AG10803 (cell line): ENCODE data around the gene INF2.
"Not testable (repeated sequence)": the region's sequence is repeated elsewhere in the genome, so short reads cannot be mapped to it uniquely, and the experiment has no call there.

Experiments used
- DNase-seq: peaks from one replicate; pipeline ENCODE4 v3.0.0; 2010; ENCODE audit warnings: low read depth
- H3K4me3 ChIP-seq: 2 replicates; pipeline ENCODE4 v1.5.1; 2011; ENCODE audit warnings: mild to moderate bottlenecking, low read length, control low read depth
- CTCF ChIP-seq: conservative IDR thresholded peaks from 2 replicates; pipeline ENCODE4 v1.5.1; 2011; ENCODE audit warnings: mild to moderate bottlenecking, low read length, control low read depth, inconsistent platforms

INF2 gene

GRCh38 chr14:104664588-104664987 lies 24.8 kb upstream of the INF2 start:
- TF ChIP-seq CTCF = no peak
- DNase-seq = no peak
- H3K4me3 ChIP-seq = no peak overlapping the region

GRCh38 chr14:104665114-104665656 lies 24.2 kb upstream of the INF2 start:
- no peak for DNase-seq
- TF ChIP-seq CTCF = no peak
- no peak overlapping the region for H3K4me3 ChIP-seq

GRCh38 chr14:104665657-104666522 lies 23.5 kb upstream of the INF2 start:
- no peak for DNase-seq
- no peak overlapping the region for H3K4me3 ChIP-seq
- TF ChIP-seq CTCF = peak; percentile 29

- H3K4me3 ChIP-seq, DNase-seq: not testable (repeated sequence)
Observed at GRCh38 chr14:104666523-104666895, 22.9 kb upstream of the INF2 start.

- no peak for DNase-seq
- TF ChIP-seq CTCF = no peak
- no peak overlapping the region for H3K4me3 ChIP-seq
Observed at GRCh38 chr14:104666981-104667380, 22.4 kb upstream of the INF2 start.

GRCh38 chr14:104669697-104670096 lies 19.7 kb upstream of the INF2 start:
- no peak overlapping the region for H3K4me3 ChIP-seq
- DNase-seq = no peak
- TF ChIP-seq CTCF = no peak

GRCh38 chr14:104671330-104671977 lies 18.0 kb upstream of the INF2 start:
- H3K4me3 ChIP-seq, DNase-seq: not testable (repeated sequence)

- not testable (repeated sequence) for H3K4me3 ChIP-seq, DNase-seq
Observed at GRCh38 chr14:104672119-104672518, 17.3 kb upstream of the INF2 start.
